Measurements from ENCODE around the gene STX8.

Gene STX8

DNA sequence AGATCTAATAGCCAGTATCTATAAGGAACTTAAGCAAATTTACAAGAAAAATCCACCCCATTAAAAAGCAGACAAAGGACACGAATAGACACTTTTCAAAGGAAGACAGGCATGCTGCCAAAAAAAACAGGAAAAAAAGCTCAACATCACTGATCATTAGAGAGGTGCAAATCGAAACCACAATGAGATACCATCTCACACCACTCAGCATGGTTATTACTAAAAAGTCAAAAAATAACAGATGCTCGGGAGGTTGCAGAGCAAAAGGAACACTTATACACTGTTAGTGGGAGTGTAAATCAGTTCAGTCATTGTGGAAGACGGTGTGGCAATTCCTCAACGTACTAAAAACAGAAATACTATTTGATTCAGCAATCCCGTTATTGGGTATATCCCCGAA lies 9.6 kb downstream of the STX8 start:
- no peak for TF ChIP-seq GATA3 (IDR thresholded peaks at IDR 0.05; ENCODE audit: low read depth, low read length)
- TF ChIP-seq GATA2 (IDR thresholded peaks at IDR 0.05; ENCODE audit: low read depth, low read length): no peak

DNA sequence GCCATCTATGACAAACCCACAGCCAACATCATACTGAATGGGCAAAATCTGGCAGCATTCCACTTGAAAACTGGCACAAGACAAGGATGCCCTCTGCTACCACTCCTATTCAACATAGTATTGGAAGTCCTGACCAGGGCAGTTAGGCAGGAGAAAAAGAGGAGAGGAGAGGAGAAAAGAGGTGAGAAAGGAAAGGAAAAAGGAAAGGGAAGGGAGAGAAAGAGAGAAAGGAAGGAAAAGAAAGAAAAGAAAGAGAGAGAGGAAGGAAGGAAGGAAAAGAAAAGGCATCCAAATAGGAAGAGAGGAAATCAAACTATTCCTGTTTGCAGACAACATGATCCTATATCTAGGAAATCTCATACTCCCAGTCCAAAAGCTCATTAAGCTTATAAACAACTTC lies 11.5 kb downstream of the STX8 start:
- no peak for TF ChIP-seq GATA3 (IDR thresholded peaks at IDR 0.05; ENCODE audit: low read depth, low read length)
- TF ChIP-seq GATA2 (IDR thresholded peaks at IDR 0.05; ENCODE audit: low read depth, low read length): no peak

DNA sequence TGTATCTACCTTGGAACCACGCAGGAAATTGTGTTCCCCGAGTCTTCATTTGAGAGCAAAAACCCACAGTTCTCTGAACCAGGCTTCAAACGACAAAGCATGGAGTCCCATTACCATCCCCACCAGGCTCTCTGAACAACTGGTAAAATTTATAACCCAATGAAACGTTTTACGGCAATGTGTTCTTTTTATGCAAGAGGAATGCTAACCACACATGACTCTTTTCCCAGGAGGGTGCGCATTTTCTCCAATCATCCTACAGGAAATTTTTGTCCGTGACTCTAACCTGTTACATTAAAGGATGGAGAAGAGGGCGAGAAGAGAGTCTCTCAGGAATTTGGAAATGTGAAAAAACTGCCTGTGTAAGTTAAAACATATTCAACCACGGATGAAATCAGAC lies 17.8 kb downstream of the STX8 start:
- TF ChIP-seq GATA3 (IDR thresholded peaks at IDR 0.05; ENCODE audit: low read depth, low read length) (no peak), GATA2 (IDR thresholded peaks at IDR 0.05; ENCODE audit: low read depth, low read length) (no peak)

DNA sequence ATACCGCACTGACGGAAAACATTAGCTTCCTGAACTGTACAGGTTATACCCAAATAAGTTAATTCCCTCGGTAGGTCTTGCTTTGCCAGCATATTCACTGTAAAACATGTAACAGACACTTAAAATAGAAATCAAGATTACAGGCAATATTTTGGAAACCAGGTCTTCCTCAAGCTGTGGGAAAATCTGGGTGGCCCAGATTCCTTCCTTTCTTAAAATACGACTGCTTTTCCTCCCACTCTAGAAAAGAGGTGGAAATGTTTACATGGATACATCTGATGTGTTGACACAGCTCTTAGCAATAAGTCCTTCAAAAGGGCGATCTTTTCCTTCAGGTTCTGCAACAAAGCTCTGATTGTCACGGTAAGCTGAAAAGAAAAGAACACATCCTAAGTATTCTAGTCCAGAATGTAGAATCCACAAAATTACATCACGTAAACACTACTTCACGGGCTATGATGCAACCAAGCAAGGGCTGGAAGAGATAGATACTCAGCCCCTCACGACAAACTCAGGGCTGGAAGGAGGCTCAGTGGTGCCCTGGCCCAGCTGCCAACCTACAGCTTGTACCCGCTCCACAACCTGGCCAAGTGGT lies 18.4 kb downstream of the STX8 start:
- TF ChIP-seq GATA2 (IDR thresholded peaks at IDR 0.05; ENCODE audit: low read depth, low read length): no peak
- TF ChIP-seq GATA3 (IDR thresholded peaks at IDR 0.05; ENCODE audit: low read depth, low read length): no peak

DNA sequence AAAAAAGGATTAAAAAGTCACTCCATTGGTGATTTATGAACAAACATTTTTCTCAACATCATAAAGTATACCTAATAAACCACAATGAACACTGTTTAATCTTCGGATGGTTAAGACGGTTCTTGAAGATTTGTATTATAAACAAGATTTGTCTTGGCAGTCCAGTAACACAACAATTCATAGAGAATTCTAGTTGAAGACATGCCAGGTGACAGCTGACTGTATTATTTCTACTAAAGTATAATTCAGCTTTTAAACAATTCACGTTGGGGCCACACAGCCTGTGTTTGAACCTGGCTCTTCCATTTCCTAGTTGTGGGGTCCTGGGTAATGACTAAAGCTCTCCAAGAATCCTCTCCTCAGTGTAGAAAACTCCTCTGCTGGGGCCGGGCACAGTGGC lies 22.0 kb downstream of the STX8 start:
- no peak for TF ChIP-seq GATA2 (IDR thresholded peaks at IDR 0.05; ENCODE audit: low read depth, low read length)
- no peak for TF ChIP-seq GATA3 (IDR thresholded peaks at IDR 0.05; ENCODE audit: low read depth, low read length)

DNA sequence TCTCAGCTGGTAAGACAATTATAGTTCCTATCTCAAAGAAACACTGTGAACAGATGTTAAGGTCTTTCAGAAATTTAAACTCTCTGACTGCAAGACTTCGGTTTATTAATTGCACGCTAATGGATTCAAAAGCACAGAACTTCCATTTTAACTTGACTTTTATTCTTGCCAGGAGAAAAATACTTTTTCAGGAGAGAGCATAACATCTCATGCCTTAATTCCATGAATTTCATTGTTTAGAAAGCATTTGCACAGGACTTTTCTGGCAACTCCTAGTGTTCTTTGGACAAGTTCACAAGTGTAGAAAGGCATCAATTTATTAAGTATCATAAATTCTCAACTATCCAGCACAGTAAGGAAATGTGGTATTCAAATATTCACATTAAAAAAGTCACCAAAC lies 22.4 kb downstream of the STX8 start:
- no peak for TF ChIP-seq GATA2 (IDR thresholded peaks at IDR 0.05; ENCODE audit: low read depth, low read length)
- no peak for TF ChIP-seq GATA3 (IDR thresholded peaks at IDR 0.05; ENCODE audit: low read depth, low read length)

DNA sequence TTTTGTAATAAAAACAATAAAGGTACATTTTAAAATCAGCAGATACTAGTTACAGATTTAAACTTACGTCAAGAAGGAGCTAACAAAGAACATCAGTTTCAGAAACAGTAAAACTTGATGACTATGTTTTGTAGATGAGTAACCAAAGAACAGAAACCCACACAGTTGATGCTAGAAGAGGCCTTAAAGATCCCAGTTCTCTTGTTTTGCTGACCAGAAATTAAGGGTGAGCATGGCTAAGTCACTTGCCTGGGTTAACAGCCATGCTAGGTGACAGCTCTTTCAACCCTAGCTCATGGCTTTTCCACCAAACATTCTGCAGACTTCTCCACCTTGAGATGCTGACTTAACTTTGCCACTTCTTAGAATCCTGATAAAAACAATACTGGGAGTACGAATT lies 26.4 kb downstream of the STX8 start:
- TF ChIP-seq GATA3 (IDR thresholded peaks at IDR 0.05; ENCODE audit: low read depth, low read length) (no peak), GATA2 (IDR thresholded peaks at IDR 0.05; ENCODE audit: low read depth, low read length) (no peak)

DNA sequence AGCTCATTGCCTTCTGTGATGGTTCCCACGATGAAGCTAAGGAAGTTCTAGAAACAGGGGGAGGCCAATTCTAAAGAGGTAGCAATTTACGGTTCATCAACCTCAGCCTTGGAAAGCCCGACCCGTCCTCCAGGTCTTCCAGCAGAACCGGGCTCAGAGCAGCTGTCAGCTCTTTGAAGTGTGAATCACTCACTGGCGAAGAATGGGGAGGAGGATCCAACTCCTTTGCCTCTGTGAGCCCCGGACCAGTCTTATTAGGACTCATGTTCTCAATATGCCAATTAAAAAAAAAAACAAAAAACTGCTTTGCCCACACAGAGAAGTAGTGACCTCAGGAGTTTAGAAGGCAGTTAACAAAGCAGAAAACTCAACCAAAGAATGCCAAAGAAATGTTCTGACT lies 31.4 kb downstream of the STX8 start:
- TF ChIP-seq GATA3 (IDR thresholded peaks at IDR 0.05; ENCODE audit: low read depth, low read length) (no peak), GATA2 (IDR thresholded peaks at IDR 0.05; ENCODE audit: low read depth, low read length) (no peak)

DNA sequence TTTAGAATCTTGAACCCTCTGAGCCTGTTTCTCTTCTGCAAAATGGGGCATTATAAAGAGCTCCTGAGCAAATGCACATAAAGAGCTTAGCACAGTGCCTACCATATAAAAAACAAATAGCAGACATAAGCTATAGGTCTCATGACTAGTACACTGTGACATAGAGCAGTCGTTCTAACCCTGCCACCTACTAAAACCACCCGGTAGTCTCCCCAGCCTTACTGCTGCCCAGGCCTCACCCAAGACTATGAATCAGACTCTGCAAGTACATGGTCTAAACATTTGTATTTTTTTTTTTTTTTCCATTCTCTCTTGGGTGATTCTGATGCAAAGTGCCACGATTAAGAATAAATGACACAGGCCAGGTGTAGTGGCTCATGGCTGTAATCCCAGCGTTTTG lies 33.9 kb downstream of the STX8 start:
- TF ChIP-seq GATA2 (IDR thresholded peaks at IDR 0.05; ENCODE audit: low read depth, low read length) (no peak), GATA3 (IDR thresholded peaks at IDR 0.05; ENCODE audit: low read depth, low read length) (no peak)

DNA sequence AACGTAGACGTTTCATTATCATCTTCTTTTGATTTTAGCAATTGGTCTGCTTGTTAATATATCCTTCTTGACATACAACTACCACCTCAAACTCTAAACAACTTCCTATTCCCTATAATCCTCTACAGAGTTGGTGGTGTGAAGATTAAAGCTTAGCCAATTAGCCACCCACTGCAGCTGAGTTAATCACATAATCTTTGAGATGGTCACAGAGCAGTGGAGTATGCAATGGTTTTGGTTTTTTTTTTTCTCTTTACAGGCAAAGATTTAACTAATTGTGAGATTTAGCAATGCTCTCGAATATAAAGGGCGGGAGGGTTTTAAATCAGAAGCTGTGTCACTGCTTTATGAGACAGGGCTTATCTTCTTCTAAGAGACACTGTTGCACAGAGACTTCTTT lies 37.0 kb downstream of the STX8 start:
- TF ChIP-seq GATA2 (IDR thresholded peaks at IDR 0.05; ENCODE audit: low read depth, low read length) (no peak), GATA3 (IDR thresholded peaks at IDR 0.05; ENCODE audit: low read depth, low read length) (no peak)

DNA sequence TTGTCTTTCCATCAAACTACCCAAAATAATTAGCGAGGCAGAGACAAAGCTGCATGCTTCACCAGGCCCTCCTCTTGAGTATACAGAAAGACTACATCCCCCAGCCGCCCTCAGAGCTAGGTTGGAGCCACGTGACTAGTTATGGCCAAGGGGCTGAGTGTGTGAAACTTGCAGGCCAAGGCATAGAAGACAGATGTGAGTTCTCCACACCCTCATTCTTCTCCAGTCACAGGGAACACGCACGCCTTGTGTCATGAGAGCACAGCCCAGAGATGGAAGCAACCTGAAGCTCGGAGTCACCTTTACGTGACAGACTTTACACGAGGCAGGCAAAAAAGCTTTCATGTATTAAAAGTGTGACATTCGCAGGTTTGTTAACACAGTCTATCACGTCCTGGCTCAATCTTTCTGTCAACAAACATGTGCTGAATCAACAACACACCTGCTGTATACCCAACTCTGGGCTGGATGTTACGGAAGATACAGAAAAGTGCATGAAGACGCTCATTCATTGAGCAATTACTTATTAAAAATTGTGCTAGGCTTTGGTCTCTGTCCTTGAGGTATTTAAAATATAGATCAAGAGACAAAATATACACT lies 38.3 kb downstream of the STX8 start:
- TF ChIP-seq GATA3 (IDR thresholded peaks at IDR 0.05; ENCODE audit: low read depth, low read length) (no peak), GATA2 (IDR thresholded peaks at IDR 0.05; ENCODE audit: low read depth, low read length) (no peak)

DNA sequence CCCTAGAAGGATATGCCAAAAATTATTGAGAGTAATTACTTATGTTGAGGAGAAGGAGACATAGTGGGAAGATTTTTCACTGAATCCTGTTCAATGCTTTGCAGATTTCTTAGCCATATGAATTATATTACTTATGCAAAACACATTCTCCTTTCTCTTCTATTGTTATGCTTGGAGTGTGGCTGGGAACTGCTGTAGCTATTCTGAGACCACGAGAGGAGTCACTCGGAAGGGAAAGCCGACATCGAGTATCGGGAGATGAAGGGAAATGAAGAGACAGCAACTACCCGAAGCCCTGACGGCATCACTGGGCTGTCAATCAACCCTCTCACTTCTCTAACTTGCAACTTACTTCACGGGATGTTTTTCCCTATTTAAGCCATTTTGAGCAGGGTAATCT lies 39.6 kb downstream of the STX8 start:
- TF ChIP-seq GATA3 (IDR thresholded peaks at IDR 0.05; ENCODE audit: low read depth, low read length) (no peak), GATA2 (IDR thresholded peaks at IDR 0.05; ENCODE audit: low read depth, low read length) (no peak)

DNA sequence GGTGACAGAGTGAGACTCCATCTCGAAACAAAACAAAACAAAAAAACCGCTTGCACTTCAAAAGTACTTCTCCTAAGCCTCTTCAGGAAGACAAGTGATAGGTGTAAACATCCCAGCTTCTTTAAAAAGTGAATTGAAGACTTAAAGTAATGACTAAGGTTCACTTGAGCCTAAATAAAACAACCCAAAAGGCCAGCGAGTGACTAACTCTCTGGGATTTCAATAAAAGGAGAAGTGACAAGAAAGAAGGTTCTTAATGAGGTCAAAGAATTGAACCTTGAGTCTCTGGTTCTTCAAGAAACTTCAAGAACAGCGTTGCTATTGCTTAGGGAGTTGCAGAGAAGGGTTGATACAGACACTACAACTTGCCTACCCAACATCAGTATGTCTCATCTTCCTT lies 42.2 kb downstream of the STX8 start:
- TF ChIP-seq GATA2 (IDR thresholded peaks at IDR 0.05; ENCODE audit: low read depth, low read length): no peak
- TF ChIP-seq GATA3 (IDR thresholded peaks at IDR 0.05; ENCODE audit: low read depth, low read length): no peak

DNA sequence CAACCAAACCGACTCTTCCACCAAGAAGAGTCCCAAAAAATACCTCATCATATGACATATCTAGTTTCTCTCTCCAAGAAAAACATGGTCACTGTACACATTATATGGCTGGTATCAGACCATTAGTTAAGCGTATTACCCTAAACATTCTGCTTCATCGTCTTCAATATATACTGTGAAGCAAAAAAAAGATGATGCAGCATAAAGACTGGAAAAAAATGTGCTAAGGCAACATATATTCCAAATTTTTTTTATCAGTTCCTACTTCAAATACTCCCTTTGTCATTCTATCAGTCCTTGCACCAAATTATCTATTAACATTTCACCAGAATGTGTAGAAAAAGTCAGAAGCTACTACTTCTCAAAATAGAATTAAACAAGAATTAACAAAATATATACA lies 42.9 kb downstream of the STX8 start:
- no peak for TF ChIP-seq GATA2 (IDR thresholded peaks at IDR 0.05; ENCODE audit: low read depth, low read length)
- TF ChIP-seq GATA3 (IDR thresholded peaks at IDR 0.05; ENCODE audit: low read depth, low read length): no peak

DNA sequence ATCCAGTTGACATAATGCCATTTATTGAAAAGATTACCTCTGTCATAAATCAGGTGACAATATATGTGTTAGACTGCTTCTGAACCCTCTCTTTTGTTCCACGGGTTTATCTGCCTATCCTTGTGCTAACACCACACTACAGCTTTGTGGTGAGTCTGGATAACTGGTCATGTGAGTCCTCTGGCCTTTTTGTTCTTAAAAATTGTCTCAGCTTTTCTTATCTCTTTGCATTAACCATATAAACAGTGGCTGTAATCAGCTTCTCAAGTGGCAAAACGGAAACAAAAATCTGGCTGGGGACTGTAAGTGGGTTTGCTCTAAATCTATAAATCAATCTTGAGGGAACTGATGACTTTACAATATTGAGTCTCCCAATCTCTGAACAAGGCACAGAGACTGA lies 44.6 kb downstream of the STX8 start:
- TF ChIP-seq GATA2 (IDR thresholded peaks at IDR 0.05; ENCODE audit: low read depth, low read length): no peak
- no peak for TF ChIP-seq GATA3 (IDR thresholded peaks at IDR 0.05; ENCODE audit: low read depth, low read length)

Measured in SH-SY5Y (cell line).